Suprapubic skin (tissue), 4 donors: ENCODE results near the gene CRYGS. TPM values are rescaled to one million over a fixed set of nuclear protein-coding genes. Genes with fewer than 3 reads are reported as not detected.
A peak's percentile ranks its signal among the peaks of the same experiment; 100 is the strongest.

Source experiments
- DNase-seq, 2 donors: peaks; one replicate each; pipeline ENCODE4 v3.0.0-alpha.2; 2019; ENCODE audit warnings: low spot score in 2 of 2
- H3K27ac ChIP-seq: fragments of 200-600 bp; sonication (generic); one replicate; pipeline ENCODE4 v1.5.1; 2019
- H3K27me3 ChIP-seq: fragments of 200-600 bp; sonication (generic); one replicate; pipeline ENCODE4 v1.5.1; 2019
- H3K36me3 ChIP-seq: fragments of 200-600 bp; sonication (generic); one replicate; pipeline ENCODE4 v1.5.1; 2019
- H3K4me1 ChIP-seq: fragments of 200-600 bp; sonication (generic); one replicate; pipeline ENCODE4 v1.5.1; 2019
- H3K4me3 ChIP-seq: fragments of 200-600 bp; sonication (generic); one replicate; pipeline ENCODE4 v1.5.1; 2019; ENCODE audit warnings: mild to moderate bottlenecking
- H3K9me3 ChIP-seq: fragments of 200-600 bp; sonication (generic); one replicate; pipeline ENCODE4 v1.5.1; 2019
- EP300 ChIP-seq: sonication (generic); formaldehyde crosslinking; IDR thresholded peaks from one replicate; pipeline ENCODE4 v1.6.1; 2017; ENCODE audit warnings: antibody characterized with exemption
- POLR2A ChIP-seq, 2 donors: fragments of 450-650 bp; IDR thresholded peaks; one replicate each; pipeline ENCODE4 v1.6.1; 2017; ENCODE audit warnings: antibody characterized with exemption in 2 of 2, mild to moderate bottlenecking in 2 of 2, moderate library complexity in 2 of 2
- POLR2AphosphoS5 ChIP-seq, 3 donors: sonication (generic); formaldehyde crosslinking; IDR thresholded peaks; one replicate each; pipeline ENCODE4 v1.6.1; 2017; ENCODE audit warnings: antibody characterized with exemption in 3 of 3
- WGBS: methylation state at CpG from one replicate; pipeline ENCODE4 v1.1.5; 2018; 5-methylcytosine and 5-hydroxymethylcytosine counted together
- total RNA-seq, 4 donors: library from RNA; depleted of rRNA; stranded (reverse); fragments of >200 nt; gene quantifications; one replicate each; pipeline ENCODE4 v1.1.0, GENCODE V29; 2016
- TF ChIP-seq, protein P1 (sequence below), 2 donors: fragments of 200-600 bp in 1 of 2; fragments of 450-650 bp in 1 of 2; sonication (generic) in 1 of 2; IDR thresholded peaks; one replicate each; pipeline ENCODE4 v1.5.1; 2016 to 2019; ENCODE audit warnings: antibody characterized with exemption in 2 of 2, mild to moderate bottlenecking in 1 of 2, moderate library complexity in 1 of 2

CRYGS gene
- total RNA-seq, 4 donors from 2014 or later = 2.2 to 6.7 (median 3.6) TPM

DNA sequence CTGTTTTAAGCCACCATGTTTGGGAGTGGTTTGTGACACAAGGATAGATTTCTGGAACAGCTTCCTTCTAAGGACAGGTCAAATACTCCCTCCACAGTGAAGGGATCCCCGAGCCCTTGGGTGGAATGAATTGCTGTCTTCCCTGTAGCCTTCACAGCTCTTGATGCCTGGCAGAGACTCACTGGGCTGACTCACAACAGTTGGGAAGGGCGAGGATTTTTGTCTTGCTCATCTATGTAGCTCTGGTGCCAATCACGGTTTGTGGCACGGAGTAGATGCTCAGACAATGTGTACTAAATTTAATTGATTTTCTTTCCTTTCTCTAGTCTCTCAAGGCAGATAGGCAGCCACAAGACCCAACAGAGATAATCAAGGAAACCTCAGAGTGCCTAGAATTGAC, 27.0 kb downstream of the CRYGS start:
- Histone ChIP-seq H3K9me3 (no peaks in the 10 kb centered on the region), H3K27ac (no peak overlapping the region), H3K4me3 (no peak overlapping the region), H3K27me3 (peaks cover 20% of the 10 kb centered on the region), H3K36me3 (no peaks in the 10 kb centered on the region), H3K4me1 (no peaks in the 10 kb centered on the region)
- 77% methylated on average over 3 of the region's 4 CpGs for WGBS
- no peak for DNase-seq
- TF ChIP-seq EP300 (no peak), POLR2AphosphoS5 (IDR thresholded peaks at IDR 0.05) (no peak), POLR2A (IDR thresholded peaks at IDR 0.05) (no peak)
- TF ChIP-seq, protein P1, sequence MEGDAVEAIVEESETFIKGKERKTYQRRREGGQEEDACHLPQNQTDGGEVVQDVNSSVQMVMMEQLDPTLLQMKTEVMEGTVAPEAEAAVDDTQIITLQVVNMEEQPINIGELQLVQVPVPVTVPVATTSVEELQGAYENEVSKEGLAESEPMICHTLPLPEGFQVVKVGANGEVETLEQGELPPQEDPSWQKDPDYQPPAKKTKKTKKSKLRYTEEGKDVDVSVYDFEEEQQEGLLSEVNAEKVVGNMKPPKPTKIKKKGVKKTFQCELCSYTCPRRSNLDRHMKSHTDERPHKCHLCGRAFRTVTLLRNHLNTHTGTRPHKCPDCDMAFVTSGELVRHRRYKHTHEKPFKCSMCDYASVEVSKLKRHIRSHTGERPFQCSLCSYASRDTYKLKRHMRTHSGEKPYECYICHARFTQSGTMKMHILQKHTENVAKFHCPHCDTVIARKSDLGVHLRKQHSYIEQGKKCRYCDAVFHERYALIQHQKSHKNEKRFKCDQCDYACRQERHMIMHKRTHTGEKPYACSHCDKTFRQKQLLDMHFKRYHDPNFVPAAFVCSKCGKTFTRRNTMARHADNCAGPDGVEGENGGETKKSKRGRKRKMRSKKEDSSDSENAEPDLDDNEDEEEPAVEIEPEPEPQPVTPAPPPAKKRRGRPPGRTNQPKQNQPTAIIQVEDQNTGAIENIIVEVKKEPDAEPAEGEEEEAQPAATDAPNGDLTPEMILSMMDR (IDR thresholded peaks at IDR 0.05) = no peak

DNA sequence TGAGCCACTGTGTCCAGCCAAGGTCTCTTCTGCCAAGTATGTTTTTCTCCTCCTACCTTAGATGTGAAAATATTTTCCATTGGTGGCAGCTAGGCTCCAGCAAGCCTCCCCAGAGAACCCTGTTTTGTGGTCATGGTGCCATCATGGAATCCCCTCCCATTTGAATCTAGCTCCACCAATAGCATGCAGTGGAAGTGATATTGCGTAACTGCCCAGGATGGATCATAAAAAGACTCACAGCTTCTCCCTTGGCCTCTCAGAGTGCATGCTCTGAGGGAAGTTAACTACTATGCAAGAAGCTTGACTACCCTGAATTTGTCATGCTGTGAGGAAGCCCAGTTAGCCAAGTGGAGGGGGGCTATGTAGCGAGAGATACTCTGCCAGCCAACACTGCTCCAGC, 27.5 kb downstream of the CRYGS start:
- WGBS = 94% methylated on average over 2 of the region's 2 CpGs

DNA sequence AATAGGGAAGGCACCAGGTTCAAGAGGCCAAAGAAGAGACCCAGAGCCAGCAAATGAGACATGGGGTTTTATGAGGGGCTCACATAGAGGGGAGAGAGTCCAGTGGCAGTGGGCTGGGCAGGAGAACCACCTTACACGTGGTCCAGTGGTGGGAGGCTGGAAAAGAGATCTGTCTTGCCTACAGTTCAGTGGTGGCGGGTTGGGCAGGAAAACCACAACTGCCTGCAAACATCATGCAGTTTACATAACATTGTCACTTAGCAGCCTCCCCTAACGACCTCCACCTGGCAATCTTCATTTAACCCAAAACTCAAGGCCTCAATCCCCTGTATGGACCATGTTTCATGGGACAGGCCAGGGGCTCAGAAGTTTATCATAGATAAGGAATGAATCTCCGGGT, 29.1 kb downstream of the CRYGS start:
- Histone ChIP-seq H3K9me3 (no peaks in the 10 kb centered on the region), H3K4me1 (no peaks in the 10 kb centered on the region), H3K27me3 (peaks cover 28% of the 10 kb centered on the region), H3K36me3 (no peaks in the 10 kb centered on the region), H3K27ac (no peak overlapping the region), H3K4me3 (no peak overlapping the region)
- DNase-seq = no peak
- WGBS = 79% methylated on average over 3 of the region's 4 CpGs
- TF ChIP-seq, protein P1 (IDR thresholded peaks at IDR 0.05) = no peak

More for the DNA sequence above, 27.5 kb downstream of the CRYGS start:
- DNase-seq = no peak
- H3K36me3 ChIP-seq = no peaks in the 10 kb centered on the region
- H3K4me3 ChIP-seq = no peak overlapping the region
- H3K4me1 ChIP-seq = no peaks in the 10 kb centered on the region
- no peak for TF ChIP-seq POLR2A (IDR thresholded peaks at IDR 0.05)
- no peak for TF ChIP-seq POLR2AphosphoS5 (IDR thresholded peaks at IDR 0.05)
- TF ChIP-seq, protein P1 (IDR thresholded peaks at IDR 0.05) = no peak
- no peak for TF ChIP-seq EP300
- no peak overlapping the region for H3K27ac ChIP-seq
- H3K27me3 ChIP-seq = peaks cover 23% of the 10 kb centered on the region
- no peaks in the 10 kb centered on the region for H3K9me3 ChIP-seq

DNA sequence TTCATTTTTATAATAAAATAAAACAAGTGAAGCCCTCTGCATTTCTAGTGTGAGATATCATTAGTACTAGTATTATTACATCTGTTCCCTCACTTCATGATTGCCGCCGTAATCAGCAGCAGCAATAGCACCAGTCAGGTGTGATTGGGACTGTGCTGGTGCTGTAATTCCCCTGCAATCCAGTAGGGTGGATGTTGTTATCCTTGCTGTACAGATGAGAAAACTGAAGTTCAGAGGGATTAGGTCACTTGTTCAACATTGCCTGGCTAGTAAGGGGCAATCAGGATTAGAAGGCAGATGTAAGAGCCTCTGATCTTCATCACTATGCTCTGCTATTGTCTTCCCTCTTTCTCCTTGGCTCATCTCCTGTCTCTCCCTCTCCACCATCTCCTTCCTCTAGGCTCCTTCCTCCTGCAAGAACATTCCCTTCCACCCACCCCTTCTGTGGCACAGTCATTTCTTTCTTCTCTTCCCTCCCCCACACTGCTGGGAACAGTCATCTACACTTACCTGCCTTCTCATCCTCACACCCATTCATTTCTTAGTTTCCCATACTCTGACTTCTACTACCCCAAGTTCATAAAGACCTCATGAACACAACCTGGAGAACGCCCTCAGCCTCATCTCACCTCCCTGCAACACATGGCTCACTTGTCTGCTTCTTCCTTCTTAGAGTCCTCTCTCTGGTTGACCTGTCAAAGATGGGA, 29.7 kb downstream of the CRYGS start:
- no peak for DNase-seq
- TF ChIP-seq EP300 = no peak
- TF ChIP-seq POLR2A (IDR thresholded peaks at IDR 0.05) = no peak
- TF ChIP-seq POLR2AphosphoS5 (IDR thresholded peaks at IDR 0.05) = no peak
- TF ChIP-seq, protein P1 (IDR thresholded peaks at IDR 0.05) = peak in 1 of 2 donors; percentile 42
- Histone ChIP-seq H3K9me3 (no peaks in the 10 kb centered on the region), H3K4me3 (no peak overlapping the region), H3K27me3 (peaks cover 23% of the 10 kb centered on the region), H3K27ac (no peak overlapping the region), H3K4me1 (no peaks in the 10 kb centered on the region), H3K36me3 (no peaks in the 10 kb centered on the region)
- 72% methylated on average over 3 of the region's 3 CpGs for WGBS

DNA sequence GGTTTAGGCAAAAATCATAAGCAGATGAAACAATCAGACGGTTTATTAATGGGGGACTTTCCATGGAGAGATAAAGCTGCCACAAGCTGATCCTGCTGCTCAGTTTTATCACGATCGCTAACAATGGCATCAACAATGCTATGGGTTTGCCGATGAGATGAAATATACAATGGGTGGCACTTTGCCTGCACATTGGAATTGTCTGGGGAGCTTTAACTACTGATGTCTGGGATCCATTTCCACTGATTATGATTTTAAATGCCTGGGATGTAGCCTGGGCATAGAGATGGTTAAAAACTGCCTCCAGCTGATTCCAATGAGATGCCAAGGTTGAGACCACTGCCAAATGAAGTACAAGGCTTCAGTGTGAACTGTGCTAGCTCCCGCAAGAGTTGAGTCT, 30.8 kb downstream of the CRYGS start:
- H3K27me3 ChIP-seq = peaks cover 16% of the 10 kb centered on the region
- WGBS = 42% methylated on average over 5 of the region's 5 CpGs
- no peak for DNase-seq
- no peak overlapping the region for H3K4me3 ChIP-seq
- no peaks in the 10 kb centered on the region for H3K9me3 ChIP-seq
- no peak overlapping the region for H3K27ac ChIP-seq
- TF ChIP-seq POLR2AphosphoS5 (IDR thresholded peaks at IDR 0.05) (no peak), EP300 (no peak), POLR2A (IDR thresholded peaks at IDR 0.05) (no peak)
- TF ChIP-seq, protein P1 (IDR thresholded peaks at IDR 0.05) = no peak
- H3K36me3 ChIP-seq = no peaks in the 10 kb centered on the region
- no peaks in the 10 kb centered on the region for H3K4me1 ChIP-seq
